Measurements from ENCODE around the gene SUV39H2.

DNA sequence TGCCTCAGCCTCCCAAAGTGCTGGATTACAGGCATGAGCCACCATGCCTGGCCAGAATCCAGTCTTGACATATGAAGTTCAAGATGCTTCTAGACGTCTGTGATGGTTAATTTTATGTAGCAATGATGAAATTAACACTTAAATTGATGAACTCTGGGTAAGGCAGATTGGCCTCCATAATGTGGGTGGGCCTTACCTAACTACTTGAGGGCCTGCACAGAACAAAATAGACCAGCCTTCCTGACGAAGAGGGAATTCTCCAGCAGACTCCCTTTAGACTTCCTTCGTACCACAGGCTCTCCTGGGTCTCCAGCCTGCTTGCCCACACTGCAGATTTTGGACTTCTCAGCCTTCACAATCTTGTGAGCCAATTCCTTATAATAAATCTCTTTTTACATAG is 45.6 kb upstream of the SUV39H2 start:
- TF ChIP-seq, protein P1, sequence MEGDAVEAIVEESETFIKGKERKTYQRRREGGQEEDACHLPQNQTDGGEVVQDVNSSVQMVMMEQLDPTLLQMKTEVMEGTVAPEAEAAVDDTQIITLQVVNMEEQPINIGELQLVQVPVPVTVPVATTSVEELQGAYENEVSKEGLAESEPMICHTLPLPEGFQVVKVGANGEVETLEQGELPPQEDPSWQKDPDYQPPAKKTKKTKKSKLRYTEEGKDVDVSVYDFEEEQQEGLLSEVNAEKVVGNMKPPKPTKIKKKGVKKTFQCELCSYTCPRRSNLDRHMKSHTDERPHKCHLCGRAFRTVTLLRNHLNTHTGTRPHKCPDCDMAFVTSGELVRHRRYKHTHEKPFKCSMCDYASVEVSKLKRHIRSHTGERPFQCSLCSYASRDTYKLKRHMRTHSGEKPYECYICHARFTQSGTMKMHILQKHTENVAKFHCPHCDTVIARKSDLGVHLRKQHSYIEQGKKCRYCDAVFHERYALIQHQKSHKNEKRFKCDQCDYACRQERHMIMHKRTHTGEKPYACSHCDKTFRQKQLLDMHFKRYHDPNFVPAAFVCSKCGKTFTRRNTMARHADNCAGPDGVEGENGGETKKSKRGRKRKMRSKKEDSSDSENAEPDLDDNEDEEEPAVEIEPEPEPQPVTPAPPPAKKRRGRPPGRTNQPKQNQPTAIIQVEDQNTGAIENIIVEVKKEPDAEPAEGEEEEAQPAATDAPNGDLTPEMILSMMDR (IDR thresholded peaks at IDR 0.05): no peak
- no peak for TF ChIP-seq POLR2AphosphoS5 (IDR thresholded peaks at IDR 0.05; ENCODE audit: low read depth, low read length)

Measured in Panc1 (cell line).